Fibroblast of mammary gland (primary cell): ENCODE measurements around the gene ERC1.

ENCODE experiments used
- DNase-seq: peaks from one replicate; pipeline ENCODE4 v3.0.0-alpha.2; 2010; ENCODE audit warnings: low read depth
- H3K4me3 ChIP-seq: 2 replicates; pipeline ENCODE4 v1.5.1; 2011; ENCODE audit warnings: low read depth, mild to moderate bottlenecking, low read length, moderate library complexity; ENCODE audit not compliant: control insufficient read depth
- TF ChIP-seq, protein P1 (sequence below): conservative IDR thresholded peaks from 2 replicates; pipeline ENCODE4 v1.5.1; 2011; ENCODE audit warnings: low read depth, low read length, inconsistent platforms; ENCODE audit not compliant: control insufficient read depth, insufficient read depth

The ERC1 gene

DNA sequence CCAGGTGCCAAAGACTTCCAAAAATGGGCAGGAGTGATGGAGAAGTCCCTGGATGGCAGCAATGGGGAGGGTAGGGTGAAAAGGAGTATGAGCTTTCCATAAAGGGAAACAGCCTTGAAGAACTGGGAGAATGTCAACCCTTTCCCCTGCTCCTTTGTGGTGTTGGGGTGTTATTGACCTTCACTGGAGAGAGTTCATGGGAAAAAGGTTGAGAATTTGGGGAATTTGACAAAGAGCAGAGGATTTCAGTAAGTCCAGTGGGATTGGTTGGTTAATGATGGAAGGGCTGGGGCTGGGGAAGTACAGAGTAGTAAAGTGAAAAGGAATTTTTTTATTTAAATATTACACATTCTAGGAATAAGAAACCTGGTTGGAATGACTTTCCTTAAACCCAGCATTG lies 116.6 kb downstream of the ERC1 start:
- DNase-seq: no peak
- no peak overlapping the region for H3K4me3 ChIP-seq
- TF ChIP-seq, protein P1, sequence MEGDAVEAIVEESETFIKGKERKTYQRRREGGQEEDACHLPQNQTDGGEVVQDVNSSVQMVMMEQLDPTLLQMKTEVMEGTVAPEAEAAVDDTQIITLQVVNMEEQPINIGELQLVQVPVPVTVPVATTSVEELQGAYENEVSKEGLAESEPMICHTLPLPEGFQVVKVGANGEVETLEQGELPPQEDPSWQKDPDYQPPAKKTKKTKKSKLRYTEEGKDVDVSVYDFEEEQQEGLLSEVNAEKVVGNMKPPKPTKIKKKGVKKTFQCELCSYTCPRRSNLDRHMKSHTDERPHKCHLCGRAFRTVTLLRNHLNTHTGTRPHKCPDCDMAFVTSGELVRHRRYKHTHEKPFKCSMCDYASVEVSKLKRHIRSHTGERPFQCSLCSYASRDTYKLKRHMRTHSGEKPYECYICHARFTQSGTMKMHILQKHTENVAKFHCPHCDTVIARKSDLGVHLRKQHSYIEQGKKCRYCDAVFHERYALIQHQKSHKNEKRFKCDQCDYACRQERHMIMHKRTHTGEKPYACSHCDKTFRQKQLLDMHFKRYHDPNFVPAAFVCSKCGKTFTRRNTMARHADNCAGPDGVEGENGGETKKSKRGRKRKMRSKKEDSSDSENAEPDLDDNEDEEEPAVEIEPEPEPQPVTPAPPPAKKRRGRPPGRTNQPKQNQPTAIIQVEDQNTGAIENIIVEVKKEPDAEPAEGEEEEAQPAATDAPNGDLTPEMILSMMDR: no peak

DNA sequence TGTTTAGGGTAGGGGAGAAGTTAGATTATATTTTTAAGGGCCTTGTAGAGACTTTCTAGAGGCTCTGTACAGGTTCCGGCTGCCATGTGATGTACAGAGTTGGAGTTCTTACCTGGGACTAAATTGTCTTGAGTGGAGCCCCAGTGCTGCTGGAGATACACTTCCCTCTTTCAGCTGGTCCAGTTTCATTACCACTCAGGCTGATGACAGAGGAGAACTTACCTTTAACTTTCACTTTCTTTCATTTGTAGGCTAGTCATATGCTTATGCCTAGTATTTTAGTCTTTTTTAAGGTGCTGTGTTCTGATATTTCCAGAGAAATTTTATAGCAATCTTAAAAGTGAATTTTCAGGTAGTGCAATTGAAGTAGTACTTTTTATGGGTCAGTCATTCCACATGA lies 117.3 kb downstream of the ERC1 start:
- TF ChIP-seq, protein P1: no peak
- no peak for DNase-seq
- no peak overlapping the region for H3K4me3 ChIP-seq

DNA sequence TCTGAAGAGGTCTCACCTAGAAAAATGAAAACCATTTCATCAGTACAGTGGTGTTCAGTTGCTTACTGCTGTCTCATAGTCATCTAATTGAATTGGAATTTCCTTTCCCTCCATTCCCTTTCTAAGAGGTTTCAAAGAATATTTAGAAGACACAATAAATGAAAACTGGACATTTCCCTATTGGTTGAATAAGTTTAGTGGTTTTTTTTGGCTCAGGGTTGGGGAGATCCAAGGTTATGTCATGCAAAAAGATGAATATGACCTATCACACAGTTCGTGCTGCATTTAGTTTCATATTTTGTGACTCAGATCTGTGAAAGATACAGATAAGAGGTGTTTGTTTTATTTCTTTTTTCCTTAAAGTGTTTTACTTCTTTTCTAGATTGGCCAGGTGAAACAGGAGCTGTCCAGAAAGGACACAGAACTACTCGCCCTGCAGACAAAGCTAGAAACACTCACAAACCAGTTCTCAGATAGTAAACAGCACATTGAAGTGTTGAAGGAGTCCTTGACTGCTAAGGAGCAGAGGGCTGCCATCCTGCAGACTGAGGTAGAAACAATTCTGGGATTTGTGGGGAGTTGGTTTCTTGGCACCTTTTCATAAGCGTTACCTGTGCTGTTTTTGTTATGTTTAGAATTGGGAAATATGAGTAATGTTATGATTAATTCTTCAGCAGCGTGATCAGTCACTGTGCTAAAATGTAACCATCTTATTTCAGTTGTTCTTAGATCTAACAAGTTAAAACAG lies 124.6 kb downstream of the ERC1 start:
- TF ChIP-seq, protein P1: no peak
- peak; percentile 76 for DNase-seq
- H3K4me3 ChIP-seq: no peak overlapping the region

DNA sequence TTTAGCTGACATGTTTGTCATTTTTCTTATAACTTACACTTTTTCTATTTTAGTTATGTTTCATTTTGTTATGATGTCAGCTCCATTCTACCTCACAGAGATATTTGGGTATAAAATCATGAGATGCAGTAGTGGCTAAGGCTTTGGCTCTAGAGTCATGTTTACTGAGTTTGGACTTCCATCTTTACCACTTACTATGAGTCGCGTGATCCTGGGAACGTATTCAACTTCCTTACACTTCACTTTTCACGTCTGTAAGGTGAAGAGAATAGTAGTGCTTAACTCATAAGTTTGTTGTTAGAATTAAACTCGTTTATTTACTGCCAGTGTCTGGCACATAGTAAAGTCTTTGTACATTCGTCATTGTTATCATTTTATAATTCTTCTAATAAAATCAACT lies 126.3 kb downstream of the ERC1 start:
- TF ChIP-seq, protein P1: no peak
- DNase-seq: peak; percentile 59
- no peak overlapping the region for H3K4me3 ChIP-seq

DNA sequence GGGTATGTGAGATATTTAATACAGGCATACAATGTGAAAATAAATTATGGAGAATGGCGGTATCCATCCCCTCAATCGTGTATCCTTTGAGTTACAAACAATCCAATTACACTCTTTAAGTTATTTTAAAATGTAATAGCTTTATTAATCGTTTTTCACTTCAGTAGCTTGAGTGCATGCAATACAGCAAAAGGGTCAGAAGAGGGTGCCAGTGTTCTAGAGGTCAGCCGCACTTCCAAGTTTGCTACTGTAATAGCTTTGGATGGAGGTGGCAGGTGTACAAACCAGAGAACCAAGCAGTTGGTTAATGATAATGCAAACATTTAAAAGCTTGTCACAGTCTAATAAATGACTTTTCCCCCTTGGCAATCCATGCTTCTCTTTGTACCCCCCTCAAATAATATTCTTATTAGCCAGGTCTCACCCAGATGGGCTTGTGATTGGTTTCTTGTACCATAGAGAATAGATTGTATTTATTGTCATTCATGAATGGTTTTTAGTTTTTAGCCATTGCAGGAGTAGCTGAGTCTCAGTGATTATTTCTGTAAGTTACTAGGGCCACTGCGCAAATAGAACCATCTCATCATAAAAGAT lies 127.0 kb downstream of the ERC1 start:
- DNase-seq: peak; percentile 80
- no peak overlapping the region for H3K4me3 ChIP-seq
- TF ChIP-seq, protein P1: peak; percentile 93

DNA sequence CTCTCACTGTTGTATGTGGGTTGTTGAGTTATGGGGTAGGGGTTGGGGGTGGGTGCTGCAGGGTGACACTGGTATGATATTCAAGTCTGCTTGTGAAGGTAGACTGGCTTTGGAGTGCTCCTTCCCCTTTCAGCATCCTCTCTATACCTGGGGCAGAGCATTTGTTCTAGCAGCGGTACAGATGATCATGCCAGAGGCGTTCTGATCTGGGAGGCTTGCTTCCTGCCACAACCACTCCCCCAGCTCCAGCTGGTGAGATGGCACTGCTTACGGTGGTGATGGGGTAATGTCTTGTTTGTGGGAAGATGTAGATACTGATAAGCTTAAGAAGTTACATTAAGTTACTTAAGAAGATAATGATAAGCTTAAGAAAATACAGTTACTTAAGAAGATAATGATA lies 131.8 kb downstream of the ERC1 start:
- no peak for DNase-seq

More for the DNA sequence above, 131.8 kb downstream of the ERC1 start:
- TF ChIP-seq, protein P1: no peak
- H3K4me3 ChIP-seq: no peak overlapping the region
